Ovary (tissue), 9 donors: ENCODE data around the gene CTNNA1. TPM values are rescaled to one million over a fixed set of nuclear protein-coding genes. Genes with fewer than 3 reads are reported as not detected.

Source experiments
- DNase-seq, 5 donors: peaks; one replicate each; pipeline ENCODE4 v3.0.0-alpha.2; 2019 to 2020
- H3K27ac ChIP-seq, 2 donors: fragments of 200-600 bp; one replicate each; pipeline versions ENCODE4 v1.5.1 to v1.8.0; 2019 to 2022
- H3K27me3 ChIP-seq: fragments of 200-600 bp; one replicate; pipeline ENCODE4 v1.8.0; 2022
- H3K36me3 ChIP-seq: fragments of 200-600 bp; sonication (generic); one replicate; pipeline ENCODE4 v1.5.1; 2019
- H3K4me1 ChIP-seq: one replicate; pipeline ENCODE4 v1.8.1; 2013; ENCODE audit warnings: mild to moderate bottlenecking, moderate library complexity; ENCODE audit not compliant: insufficient read depth
- H3K4me3 ChIP-seq: fragments of 200-600 bp; sonication (generic); one replicate; pipeline ENCODE4 v1.5.1; 2017
- H3K9me3 ChIP-seq, 2 donors: fragments of 200-600 bp in 1 of 2; sonication (generic) in 1 of 2; one replicate each; pipeline versions ENCODE4 v1.5.1 to v1.8.1; 2013 to 2019; ENCODE audit warnings: mild to moderate bottlenecking in 1 of 2, moderate library complexity in 1 of 2
- CTCF ChIP-seq, 3 donors: fragments of 450-650 bp in 2 of 3; fragments of 200-600 bp in 1 of 3; IDR thresholded peaks; one replicate each; pipeline versions ENCODE4 v1.5.1 to v1.8.0; 2016 to 2022; ENCODE audit warnings: antibody characterized with exemption in 3 of 3, mild to moderate bottlenecking in 1 of 3
- EP300 ChIP-seq: sonication (generic); formaldehyde crosslinking; IDR thresholded peaks from one replicate; pipeline ENCODE4 v1.6.1; 2017; ENCODE audit warnings: antibody characterized with exemption
- POLR2A ChIP-seq: fragments of 450-650 bp; IDR thresholded peaks from one replicate; pipeline ENCODE4 v1.6.1; 2017; ENCODE audit warnings: antibody characterized with exemption, mild to moderate bottlenecking, moderate library complexity
- WGBS, 3 donors: extraction: QIAGEN DNeasy Blood & Tissue Kit in 1 of 3; methylation state at CpG; one replicate each; pipeline versions ENCODE4 v1.1.5 to v1.1.7; 2013 to 2017; 5-methylcytosine and 5-hydroxymethylcytosine counted together
- intact Hi-C, 4 donors: fragments of 100-400 bp; cut with DNase I; formaldehyde crosslinking; loops; one replicate each; pipeline versions ENCODE4 v1.11.0 to v1.15.1; 2022 to 2023
- polyA plus RNA-seq, 2 donors: library from polyadenylated mRNA; stranded (reverse); fragments of 200-250 nt in 1 of 2; fragments of 350-450 nt in 1 of 2; fragmentation: Illumina TruSeq in 1 of 2; extraction: RNeasy Lipid Tissue Mini Kit (QIAGEN cat#74804) in 1 of 2; gene quantifications; one replicate each; pipeline ENCODE4 v1.2.3, GENCODE V29; 2013 to 2014
- total RNA-seq, 7 donors: library from RNA; depleted of rRNA in 2 of 7; stranded (reverse); fragments of >200 nt in 2 of 7; fragmentation: NEBNext Ultra II Directional in 3 of 7; extraction: Animal tissue kit (Norgen Biotek cat#: 25700) in 3 of 7; gene quantifications; one replicate each; pipeline versions ENCODE4 v1.1.0 to v1.2.4, GENCODE V29; 2016 to 2023
- donor health status: DM: no; HTN: no; CAD: no; lungs with moderate emphysema.
- donor health status: DM: no; HTN: no; CAD: no.
- donor health status: Bipolar disorder and iron deficiency.
- donor health status: DM: yes; HTN: yes; CAD: no.
- donor health status: DM: no; HTN: no; CAD: no.
- donor health status: DM: yes; HTN: yes; CAD: no.

CTNNA1 gene
- total and polyA plus RNA-seq, 9 donors, result 125 to 306 (median 230) TPM

GRCh38 chr5:138903130-138903775 is 150.0 kb downstream of the CTNNA1 start:
- TF ChIP-seq POLR2A, result no peak
- no peak for TF ChIP-seq EP300
- no peak for TF ChIP-seq CTCF (IDR thresholded peaks at IDR 0.05)
- no peak for DNase-seq
- Histone ChIP-seq H3K36me3 (no peaks in the 10 kb centered on the region), H3K27ac (no peak overlapping the region), H3K4me1 (no peaks in the 10 kb centered on the region), H3K27me3 (no peaks in the 10 kb centered on the region), H3K9me3 (no peaks in the 10 kb centered on the region), H3K4me3 (no peak overlapping the region)
- intact Hi-C loops, result no loop called here
- 60 to 73% (median 70%) methylated on average over 10 of the region's 10 CpGs for WGBS, 3 donors

GRCh38 chr5:138905541-138905940 is 152.3 kb downstream of the CTNNA1 start:
- Histone ChIP-seq H3K4me1 (no peaks in the 10 kb centered on the region), H3K36me3 (no peaks in the 10 kb centered on the region), H3K4me3 (no peak overlapping the region), H3K27ac (no peak overlapping the region), H3K9me3 (no peaks in the 10 kb centered on the region), H3K27me3 (no peaks in the 10 kb centered on the region)
- intact Hi-C loops, result no loop called here
- no peak for TF ChIP-seq EP300
- TF ChIP-seq CTCF (IDR thresholded peaks at IDR 0.05), result no peak
- no peak for TF ChIP-seq POLR2A
- no peak for DNase-seq
- 85 to 95% (median 86%) methylated on average over 1 of the region's 1 CpG for WGBS, 3 donors

GRCh38 chr5:138909734-138910133 is 156.5 kb downstream of the CTNNA1 start:
- Histone ChIP-seq H3K4me1 (no peaks in the 10 kb centered on the region), H3K4me3 (no peak overlapping the region), H3K27me3 (no peaks in the 10 kb centered on the region), H3K9me3 (no peaks in the 10 kb centered on the region), H3K27ac (no peak overlapping the region), H3K36me3 (no peaks in the 10 kb centered on the region)
- WGBS, 3 donors, result 98 to 100% (median 100%) methylated on average over 2 of the region's 2 CpGs
- no peak for DNase-seq
- TF ChIP-seq CTCF (IDR thresholded peaks at IDR 0.05), result no peak
- TF ChIP-seq POLR2A, result no peak
- TF ChIP-seq EP300, result no peak
- intact Hi-C loops, result no loop called here

- no peaks in the 10 kb centered on the region for H3K36me3 ChIP-seq
- no peaks in the 10 kb centered on the region for H3K4me1 ChIP-seq
- H3K27ac ChIP-seq, result no peak overlapping the region
- 93 to 95% (median 95%) methylated on average over 7 of the region's 7 CpGs for WGBS, 3 donors
- no peak for DNase-seq
- no peak overlapping the region for H3K4me3 ChIP-seq
- intact Hi-C loops, result no loop called here
- no peaks in the 10 kb centered on the region for H3K9me3 ChIP-seq
- H3K27me3 ChIP-seq, result no peaks in the 10 kb centered on the region
- no peak for TF ChIP-seq EP300
Observed at GRCh38 chr5:138910546-138911185, 157.4 kb downstream of the CTNNA1 start.

GRCh38 chr5:138911441-138911840 is 158.2 kb downstream of the CTNNA1 start:
- Histone ChIP-seq H3K4me3 (no peak overlapping the region), H3K9me3 (no peaks in the 10 kb centered on the region), H3K36me3 (no peaks in the 10 kb centered on the region), H3K27me3 (no peaks in the 10 kb centered on the region), H3K27ac (no peak overlapping the region), H3K4me1 (no peaks in the 10 kb centered on the region)
- TF ChIP-seq EP300 (no peak), POLR2A (no peak), CTCF (IDR thresholded peaks at IDR 0.05) (no peak)
- no peak for DNase-seq
- intact Hi-C loops, result no loop called here
